HG03175 (cell line): ENCODE data around the gene NFIB.

Experiments
- ATAC-seq: cut with Tn5 transposase; IDR thresholded peaks from one replicate; pipeline ENCODE4 v1.9.1; 2021; ENCODE audit warnings: mild to moderate bottlenecking, moderate library complexity; ENCODE audit not compliant: unreplicated experiment

Gene NFIB

GRCh38 chr9:14313951-14314423 is at the start of gene NFIB:
Gene NFIB, minus strand, starts transcription at chr9:14314141. Its CDS starts 630 bp downstream, at chr9:14313511.
- no peak for ATAC-seq

GRCh38 chr9:14362175-14362574 is 48.2 kb upstream of the NFIB start:
- ATAC-seq: no peak

- ATAC-seq: no peak
These were observed 47.1 kb upstream of the NFIB start for GRCh38 chr9:14361074-14361473.

GRCh38 chr9:14358523-14358922 is 44.6 kb upstream of the NFIB start:
- ATAC-seq: no peak

GRCh38 chr9:14356351-14357265 is 42.7 kb upstream of the NFIB start:
- no peak for ATAC-seq

GRCh38 chr9:14354201-14354600 is 40.3 kb upstream of the NFIB start:
- ATAC-seq: no peak

GRCh38 chr9:14353222-14354056 is 39.5 kb upstream of the NFIB start:
- ATAC-seq: peak; percentile 80

- ATAC-seq: no peak
These were observed 38.6 kb upstream of the NFIB start for GRCh38 chr9:14352503-14352902.

- no peak for ATAC-seq
These were observed 37.4 kb upstream of the NFIB start for GRCh38 chr9:14351221-14351836.

- ATAC-seq: no peak
These were observed 36.8 kb upstream of the NFIB start for GRCh38 chr9:14350754-14351153.

- ATAC-seq: no peak
These were observed 36.4 kb upstream of the NFIB start for GRCh38 chr9:14350349-14350728.

- no peak for ATAC-seq
These were observed 35.8 kb upstream of the NFIB start for GRCh38 chr9:14349447-14350348.

GRCh38 chr9:14349146-14349446 is 35.2 kb upstream of the NFIB start:
- no peak for ATAC-seq

- no peak for ATAC-seq
These were observed 34.6 kb upstream of the NFIB start for GRCh38 chr9:14348373-14349145.

GRCh38 chr9:14348123-14348372 is 34.1 kb upstream of the NFIB start:
- ATAC-seq: no peak

GRCh38 chr9:14347406-14348122 is 33.6 kb upstream of the NFIB start:
- ATAC-seq: no peak

GRCh38 chr9:14346811-14347405 is 33.0 kb upstream of the NFIB start:
- ATAC-seq: no peak

- no peak for ATAC-seq
These were observed 32.4 kb upstream of the NFIB start for GRCh38 chr9:14346231-14346791.
